ELR (cell line): ENCODE measurements around the gene CCDC88A.
"Not testable (repeated sequence)": the region's sequence is repeated elsewhere in the genome, so short reads cannot be mapped to it uniquely, and the experiment has no call there.

Experiments
- DNase-seq: peaks from one replicate; pipeline ENCODE4 v3.0.0-alpha.2; 2015; ENCODE audit warnings: low read depth

Gene CCDC88A

DNA sequence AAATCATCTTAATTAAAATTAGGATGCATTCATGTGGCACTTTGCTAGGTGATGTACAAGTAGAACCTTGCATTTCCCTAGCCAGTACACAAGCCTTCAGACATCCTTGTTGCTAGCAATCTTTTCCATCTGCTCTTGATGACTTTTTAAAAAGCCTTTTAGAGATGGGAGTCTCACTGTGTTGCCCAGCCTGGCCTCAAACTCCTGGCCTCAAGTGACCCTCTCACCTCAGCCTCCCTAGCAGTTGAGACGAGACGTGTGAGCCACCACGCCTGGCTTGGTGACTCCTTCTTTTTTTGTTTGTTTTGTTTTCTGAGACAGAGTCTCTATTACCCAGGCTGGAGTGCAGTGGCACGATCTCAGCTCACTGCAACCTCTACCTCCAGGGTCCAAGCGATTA, 1.7 kb upstream of the CCDC88A start:
- no peak for DNase-seq

DNA sequence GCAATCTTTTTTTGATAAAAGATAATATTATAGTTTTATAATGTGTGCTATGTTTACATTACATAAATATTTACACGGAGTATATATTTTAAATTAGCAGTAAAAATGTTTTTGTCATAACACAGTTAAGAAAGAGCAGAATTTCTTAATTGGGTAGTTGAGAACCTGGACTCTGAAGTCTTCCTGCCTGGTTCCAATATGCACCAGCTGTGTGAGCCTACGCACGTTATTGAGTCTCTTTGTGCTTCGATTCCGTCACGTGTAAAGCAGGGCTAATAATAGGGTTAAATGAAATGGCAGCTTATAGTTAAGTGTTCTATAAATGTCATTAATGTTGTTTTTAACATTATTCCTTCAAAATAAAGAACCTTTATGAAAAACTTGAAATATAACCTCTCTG, 1.2 kb upstream of the CCDC88A start:
- no peak for DNase-seq

DNA sequence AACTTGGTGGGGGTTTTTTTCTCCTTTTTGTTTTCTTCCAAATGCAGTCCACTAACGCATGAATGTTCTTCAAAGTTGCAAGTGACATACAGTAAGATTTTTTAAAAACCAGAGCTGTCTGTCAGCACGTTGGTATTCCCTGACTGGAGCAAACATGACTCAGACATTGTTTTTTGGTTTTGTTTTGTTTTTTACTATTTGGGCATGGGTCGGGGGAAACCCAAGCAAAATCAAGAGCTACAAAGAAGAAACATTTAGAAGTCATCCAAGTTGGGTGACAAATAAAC, 726 bp upstream of the CCDC88A start:
- DNase-seq, result peak; percentile 61

DNA sequence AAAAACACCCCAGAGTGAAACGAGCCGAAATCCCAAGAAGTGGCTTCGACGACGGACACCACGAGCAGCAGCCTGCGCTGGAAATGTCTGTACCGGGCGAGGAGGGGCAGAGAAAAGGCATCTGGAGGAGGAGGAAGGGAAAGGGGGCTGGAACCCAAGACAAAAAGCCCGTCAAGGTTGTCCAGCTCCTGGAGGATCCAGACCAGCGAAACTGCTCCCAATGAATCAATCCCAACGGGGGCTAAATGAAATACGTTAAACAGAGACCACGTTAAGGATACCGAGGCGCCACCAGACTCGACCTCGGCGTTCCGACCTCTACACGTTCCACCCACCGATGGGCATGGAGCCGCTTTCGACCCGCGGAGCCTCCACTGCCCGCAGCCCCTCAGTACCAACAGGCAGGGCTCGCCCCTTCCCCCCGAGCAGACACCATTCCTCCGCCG, 400 bp downstream of the CCDC88A start:
- DNase-seq, result peak; percentile 63

DNA sequence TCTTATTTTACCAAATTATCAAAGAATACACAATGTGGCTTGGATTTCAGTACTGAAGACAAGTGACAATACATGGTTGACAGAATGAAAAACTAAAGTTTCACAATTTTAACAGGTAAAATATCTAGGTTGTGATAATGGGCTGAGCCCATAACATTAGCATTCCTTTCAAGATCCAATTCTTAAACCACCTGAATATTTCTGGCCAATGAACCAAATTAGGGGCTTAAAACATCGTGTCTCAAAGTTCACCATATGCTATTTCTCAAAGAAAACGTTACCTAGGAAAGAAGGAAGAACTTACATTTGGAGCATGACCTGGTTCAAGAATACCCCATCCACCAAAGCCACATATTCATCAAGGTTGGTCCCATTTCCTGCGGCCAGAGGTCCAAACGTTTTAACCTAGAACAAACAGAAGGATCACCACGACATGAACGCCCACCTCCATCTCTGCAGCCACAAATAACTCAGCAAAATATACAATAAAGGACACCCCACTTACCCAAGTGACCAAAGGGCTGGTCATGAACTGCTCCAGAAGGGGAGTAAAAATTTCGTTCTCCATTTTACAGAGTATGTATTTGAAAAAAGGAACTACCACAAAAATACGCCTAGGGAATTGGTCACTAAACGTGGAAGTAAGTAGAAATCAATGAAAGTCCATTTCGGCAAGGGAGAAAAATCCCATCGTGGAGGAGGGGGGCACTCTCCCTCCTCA, 984 bp downstream of the CCDC88A start:
- peak; percentile 42 for DNase-seq

DNA sequence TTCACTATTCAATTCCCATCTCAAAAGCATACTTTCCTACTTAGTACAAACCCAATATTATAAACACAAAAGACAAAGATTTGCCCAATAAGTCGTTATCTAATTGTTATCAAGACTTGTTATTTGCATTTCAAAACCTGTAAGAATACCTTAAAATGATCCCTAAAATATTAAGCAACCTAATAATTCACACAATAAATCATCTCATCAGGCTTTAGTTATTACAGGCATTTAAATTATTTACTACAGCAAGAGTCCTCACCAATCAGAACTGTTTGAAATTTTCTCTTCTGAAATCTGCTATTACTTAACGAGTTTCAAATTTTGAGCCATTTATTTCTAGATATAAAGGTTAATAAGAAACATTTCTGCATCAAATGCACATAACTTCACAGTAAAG, 1.6 kb downstream of the CCDC88A start:
- peak; percentile 30 for DNase-seq

DNA sequence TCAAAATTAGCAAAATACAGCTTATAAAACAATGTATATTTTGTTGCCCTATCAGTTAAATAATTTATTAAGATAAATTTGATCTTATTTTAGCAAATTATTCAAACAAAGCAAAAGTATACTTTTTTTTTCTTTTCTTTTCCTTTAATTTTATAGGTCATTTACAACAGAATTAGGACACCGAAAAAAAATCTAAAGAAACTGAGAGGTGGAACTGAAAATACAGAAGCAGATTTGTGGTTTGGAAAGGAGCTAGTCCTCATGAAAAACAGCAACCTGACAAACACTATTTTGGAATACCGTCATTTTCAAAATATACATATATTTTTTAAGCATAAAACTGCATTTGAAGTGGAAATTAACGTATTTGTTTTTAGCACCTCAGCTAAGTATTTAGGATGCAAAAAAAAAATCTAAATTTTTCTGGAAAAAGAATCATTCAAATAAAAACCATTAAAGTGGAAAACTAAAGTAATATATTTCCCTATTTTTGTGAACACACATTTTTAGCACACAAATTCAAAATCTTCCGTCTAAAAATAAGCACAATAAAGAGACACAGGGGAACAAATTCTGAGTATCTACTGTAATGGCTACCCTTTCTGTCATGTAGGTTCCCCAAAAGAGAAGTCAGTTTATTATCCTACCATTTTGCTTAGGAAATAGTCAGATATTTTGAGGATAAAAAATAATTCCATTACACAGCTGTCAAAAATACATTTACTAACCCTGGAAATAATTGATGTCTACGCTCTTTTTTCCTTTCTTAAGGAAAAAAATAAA, 2.7 kb downstream of the CCDC88A start:
- no peak for DNase-seq

DNA sequence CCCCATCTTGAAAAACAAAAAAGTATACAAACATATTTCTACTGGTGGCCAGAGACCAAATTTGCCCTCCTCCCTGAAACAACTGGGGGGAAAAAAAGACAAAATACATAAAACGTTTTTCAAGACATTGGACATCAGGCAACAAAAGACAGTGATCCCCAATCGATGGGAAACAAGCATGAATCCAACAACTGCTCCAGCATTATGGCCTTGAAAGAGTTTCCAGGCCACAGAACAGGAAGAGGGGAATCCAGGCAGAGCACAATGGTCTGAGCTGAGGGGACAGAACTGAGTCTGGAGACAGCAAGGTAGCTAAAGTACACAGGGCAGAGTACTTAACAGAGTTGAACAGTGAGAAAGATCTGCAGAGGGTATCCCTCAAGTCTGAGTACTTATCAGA, 4.4 kb downstream of the CCDC88A start:
- no peak for DNase-seq

DNA sequence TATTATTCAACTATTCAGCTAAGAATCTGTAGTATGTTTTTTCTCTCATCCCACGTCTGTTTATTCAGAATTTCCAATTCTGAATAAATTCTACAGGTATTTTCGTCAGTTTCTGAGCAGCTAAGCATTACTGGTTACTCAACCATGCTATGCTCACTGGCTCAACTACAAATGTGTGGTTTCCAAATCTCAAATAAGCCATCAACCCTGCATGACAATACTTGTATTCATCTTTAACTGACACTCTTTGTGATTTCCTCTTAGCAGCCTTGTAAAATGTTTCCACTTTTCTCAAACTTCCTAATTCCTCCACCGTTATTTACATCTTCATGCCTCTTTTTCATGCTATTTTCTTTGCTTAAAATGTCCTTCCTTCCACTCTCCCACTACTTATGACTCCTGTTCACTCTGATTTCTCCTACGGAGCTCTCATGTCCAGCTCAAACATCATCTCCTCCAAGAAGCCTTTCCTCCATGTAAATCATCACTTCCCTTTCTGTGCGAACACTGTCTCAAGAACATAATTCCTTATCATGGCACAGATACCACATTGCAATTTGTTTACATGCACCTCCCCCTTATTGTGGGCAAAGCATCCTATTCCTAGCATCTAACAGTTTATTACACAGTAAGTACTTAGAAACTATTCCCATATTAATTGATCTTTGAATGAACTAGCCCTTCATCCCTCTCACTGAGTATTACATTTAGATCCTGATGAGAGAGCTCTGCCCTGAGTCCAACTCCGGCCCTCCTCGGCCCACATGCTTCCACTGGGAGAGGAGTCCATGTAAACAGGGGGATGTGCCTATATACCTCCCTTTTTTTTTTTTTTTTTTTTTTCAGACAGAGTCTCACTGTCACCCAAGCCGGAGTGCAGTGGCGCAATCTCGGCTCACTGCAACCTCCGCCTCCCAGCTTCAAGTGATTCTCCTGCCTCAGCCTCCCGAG, 10.5 kb downstream of the CCDC88A start:
- peak; percentile 24 for DNase-seq

DNA sequence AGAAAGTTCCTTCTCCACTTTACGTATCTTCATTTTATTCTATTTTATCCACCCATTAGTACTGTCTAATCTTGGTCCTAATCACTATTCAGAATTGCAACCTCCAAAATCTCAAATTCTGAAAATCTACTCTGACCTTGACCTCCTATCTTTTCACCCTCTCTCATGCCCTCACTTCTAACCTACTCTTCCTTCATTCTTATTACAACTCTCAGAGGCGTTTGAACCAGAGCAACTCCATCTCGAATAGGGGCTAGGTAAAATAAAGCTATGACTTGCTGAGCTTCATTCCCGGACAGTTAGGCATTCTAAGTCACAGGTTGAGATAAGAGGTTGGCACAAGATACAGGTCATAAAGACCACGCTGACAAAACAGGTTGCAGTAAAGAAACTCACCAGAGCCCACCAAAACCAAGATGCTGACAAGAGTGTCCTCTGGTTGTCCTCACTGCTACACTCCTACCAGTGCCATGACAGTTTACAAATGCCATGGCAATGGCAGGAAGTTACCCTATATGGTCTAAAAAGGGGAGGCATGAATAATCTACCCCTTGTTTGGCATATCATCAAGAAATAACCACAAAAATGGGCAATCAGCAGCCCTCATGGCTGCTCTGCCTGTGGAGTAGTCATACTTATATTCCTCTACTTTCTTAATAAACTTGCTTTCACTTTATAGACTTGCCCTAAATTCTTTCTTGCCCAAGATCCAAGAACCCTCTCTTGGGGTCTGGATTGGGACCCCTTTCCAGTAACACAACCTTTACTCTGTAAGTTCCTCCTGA, 11.4 kb downstream of the CCDC88A start:
- peak; percentile 38 for DNase-seq

DNA sequence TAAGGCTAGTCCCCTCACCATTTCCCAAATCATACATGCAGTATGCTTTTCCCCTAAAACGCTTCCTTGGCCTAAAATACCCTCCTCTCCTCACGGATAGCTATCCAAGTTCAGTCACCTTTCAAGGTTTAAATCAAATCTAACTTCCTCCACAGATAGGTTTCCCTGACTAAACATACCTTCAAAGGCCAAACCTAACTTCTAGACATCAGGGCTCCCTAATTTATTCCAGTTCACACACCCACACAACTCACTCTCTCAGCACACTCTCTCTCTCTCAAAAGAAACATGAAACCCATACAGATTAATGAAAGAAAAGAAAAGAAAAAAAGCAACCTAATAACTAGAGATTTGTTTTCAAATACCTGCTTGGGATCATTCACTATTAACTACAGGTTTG, 14.5 kb downstream of the CCDC88A start:
- no peak for DNase-seq

DNA sequence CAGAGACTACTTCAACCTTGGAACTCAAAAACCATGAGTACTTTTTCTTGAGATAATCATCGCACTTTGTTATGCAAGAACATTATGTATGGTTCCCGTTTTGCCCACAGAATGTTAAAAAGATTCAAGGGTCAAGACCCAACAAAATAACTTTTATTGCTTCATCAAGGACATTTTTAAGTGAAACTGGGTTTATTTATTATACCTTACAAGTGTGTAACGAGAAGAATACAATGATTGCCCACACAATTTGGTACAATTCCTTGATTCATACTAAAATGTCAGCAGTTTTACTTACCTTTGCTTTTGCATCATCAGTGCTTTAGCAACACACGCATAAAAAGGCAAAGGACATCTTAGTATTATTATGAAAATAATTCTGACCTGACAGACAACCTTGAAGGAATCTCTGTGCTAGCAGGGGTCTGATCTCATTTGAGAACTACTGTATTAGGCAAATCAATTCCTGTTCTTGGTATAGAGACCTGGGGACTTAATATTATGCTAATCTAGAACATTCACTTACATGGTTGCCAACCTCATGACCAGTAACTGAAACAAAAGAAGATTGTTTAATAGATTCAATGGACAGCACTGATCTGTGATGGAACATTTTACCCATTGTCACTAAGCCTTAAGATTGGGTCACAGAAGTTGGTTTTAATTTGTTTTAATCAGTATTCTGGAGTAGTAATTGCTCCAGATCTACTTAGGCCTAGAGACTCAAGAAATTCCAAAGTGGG, 16.2 kb downstream of the CCDC88A start:
- DNase-seq, result no peak

DNA sequence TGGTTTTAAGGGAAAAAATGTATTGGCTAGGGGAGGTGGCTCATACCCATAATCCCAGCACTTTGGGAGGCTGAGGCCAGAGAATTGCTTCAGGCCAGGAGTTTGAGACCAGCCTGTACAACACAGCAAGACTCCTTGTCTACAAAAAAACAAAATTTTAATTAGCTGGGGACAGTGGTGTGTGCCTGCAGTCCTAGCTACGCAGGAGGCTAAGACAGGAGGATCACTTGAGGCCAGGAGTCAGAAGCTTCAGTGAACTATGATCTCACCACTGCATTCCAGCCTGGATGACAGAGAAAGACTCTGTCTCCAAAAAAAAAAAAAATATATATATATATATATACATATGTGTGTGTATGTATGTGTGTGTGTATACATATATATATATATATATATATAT, 18.5 kb downstream of the CCDC88A start:
- DNase-seq, result peak; percentile 27

DNA sequence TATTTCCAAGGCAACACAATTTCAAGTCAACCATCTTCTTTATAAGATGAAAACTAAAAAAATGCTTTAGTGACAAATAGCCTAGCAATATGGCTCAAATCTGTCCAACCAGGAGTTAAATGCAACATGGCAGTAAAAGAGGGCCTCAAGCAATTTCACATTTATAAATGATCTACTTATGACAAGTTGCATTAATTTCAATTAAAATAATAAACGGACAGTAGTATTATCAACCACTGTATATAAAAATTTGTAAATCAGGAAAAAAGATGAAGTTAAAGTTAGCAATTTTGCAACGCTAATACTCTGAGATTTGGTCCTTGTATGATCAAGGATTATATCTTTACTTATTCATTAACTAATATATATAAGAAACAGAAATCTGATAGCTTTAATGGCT, 19.3 kb downstream of the CCDC88A start:
- no peak for DNase-seq

DNA sequence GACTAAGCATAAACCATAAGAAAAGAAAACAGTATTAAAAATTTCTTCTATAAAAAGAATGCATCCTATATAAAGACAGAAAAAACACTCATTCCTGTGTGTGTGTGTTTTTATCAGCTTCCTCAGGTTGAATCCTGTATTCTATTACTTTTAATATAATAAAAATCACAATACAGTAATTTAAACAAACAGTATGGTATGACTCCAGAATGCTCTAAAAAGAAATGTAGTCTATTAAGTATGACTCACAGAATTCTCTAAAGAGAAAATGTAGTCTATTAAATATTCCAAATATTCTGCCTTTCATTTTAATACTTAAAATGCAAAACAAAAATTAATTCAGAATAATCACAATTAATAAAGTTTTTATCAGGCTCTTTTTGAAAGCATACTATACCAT, 19.8 kb downstream of the CCDC88A start:
- DNase-seq, result no peak

DNA sequence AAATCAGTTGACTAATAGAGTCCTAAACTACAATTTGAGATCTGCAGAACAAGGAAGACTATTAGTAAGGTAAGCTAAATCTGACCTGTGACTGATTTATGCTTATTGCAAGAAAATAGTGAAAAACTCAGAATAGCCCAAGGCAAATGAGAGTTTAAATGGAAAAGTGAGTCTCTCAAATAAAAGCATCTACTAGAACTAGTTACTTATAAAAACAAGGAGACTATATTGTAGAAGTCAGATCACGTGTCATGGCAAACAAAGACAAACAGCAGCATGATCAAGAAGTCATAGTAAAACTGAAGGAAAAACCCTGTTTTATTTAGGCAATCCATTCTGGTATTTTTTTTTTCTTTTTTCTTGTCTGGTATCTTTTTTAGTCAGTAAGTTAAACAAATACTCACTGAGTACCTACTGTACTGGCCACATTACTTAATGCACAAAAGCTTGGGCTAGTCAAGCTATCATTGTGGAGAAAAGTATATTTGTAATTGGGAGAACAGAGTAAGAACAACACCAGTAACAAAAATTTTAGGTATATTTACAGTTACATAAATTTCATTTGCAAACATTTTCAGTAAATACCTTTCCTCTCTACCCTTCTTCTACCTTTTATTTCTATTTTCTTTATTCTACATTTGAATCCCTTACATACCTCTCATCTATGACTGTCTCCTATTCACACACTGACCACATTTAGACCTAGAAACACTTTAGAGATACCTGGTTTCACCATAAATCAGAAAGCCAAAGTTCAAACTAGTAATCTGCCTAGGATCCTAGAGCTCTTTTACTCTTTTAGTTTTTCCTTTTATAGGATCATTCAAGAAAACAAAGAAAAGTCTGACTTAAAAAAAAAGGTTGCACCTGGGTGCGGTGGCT, 23.7 kb downstream of the CCDC88A start:
- DNase-seq, result no peak

DNA sequence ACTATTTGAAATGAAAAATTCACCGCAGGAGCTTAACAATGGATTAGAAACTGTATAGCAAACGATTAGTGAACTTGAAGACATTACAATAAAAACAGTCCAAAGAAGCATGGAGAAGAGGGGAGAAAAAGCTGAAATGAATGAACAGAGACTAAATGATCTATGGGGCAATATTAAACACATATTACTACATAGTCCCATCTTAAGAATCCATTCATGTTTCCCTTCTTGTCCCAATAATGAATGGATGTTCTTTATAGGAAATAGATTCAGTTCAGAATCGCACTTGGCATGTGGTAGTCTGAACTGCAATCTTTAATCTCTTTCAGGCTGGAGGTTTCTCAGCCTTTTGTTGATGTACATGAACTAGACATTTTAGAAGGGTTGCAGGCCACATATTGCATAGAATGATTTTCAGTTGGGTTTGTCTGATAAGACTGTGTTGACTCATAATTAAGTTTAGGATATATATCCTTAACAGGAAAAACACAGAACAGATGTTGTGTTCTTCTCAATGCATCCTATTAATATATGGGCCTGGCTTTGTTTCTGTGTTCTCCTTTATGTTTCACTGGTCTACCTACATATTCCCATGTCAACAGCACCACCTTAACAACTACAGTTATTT, 27.9 kb downstream of the CCDC88A start:
- no peak for DNase-seq

DNA sequence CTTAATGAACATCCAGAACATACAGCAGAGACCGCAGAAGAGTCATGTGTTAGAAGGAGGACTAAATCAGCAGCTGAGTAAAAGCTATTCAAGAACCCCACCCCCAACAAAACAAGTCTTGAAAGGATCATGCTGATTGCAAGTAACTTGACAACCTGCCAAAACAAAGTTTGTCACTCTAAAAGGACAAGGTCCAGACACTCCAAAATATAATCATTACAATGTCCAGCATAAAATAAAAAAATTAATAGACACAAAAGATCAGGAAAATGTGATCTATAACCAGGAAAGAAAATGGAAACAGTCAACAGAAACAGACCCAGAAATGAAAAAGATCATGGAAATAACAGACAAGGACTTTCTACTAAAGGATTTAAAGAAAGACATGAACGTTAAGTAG, 28.5 kb downstream of the CCDC88A start:
- no peak for DNase-seq

DNA sequence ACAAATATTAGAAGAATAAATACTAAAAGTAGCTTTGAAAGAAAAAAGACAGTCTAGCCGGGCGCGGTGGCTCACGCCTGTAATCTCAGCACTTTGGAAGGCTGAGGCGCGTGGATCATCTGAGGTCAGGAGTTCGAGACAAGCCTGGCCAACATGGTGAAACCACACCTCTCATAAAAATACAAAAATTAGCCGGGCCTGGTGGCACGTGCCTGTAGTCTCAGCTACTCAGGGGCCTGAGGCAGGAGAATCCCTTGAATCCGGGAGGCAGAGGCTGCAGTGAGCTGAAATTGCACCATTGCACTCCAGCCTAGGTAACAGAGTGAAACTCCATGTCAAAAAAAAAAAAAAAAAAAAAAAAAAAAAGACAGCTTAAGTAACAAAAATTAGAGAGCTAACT, 34.1 kb downstream of the CCDC88A start:
- not testable (repeated sequence) for DNase-seq

DNA sequence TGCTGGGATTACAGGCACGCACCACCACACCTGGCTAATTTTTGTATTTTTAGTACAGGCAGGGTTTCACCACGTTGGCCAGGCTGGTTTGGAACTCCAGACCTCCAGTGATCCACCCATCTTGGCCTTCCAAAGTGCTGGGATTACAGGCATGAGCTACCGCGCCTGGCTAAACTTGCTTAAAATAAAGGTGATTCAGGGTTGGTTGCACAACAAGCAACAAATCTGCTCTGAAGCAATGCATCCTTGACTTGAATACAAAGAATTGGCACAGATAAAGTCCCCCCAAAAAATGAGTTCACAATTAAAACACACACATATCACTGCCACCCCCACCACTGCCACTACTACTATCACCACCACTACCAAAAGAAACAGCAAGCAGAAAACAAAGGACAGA, 34.9 kb downstream of the CCDC88A start:
- no peak for DNase-seq
